ENCODE data around the gene XIST.
"Not testable (repeated sequence)": the region's sequence is repeated elsewhere in the genome, so short reads cannot be mapped to it uniquely, and the experiment has no call there.

XIST gene

GRCh38 chrX:73821921-73822559, 30.5 kb downstream of the XIST start:
- no peak for DNase-seq (ENCODE audit: low spot score)

GRCh38 chrX:73819864-73820558, 32.5 kb downstream of the XIST start:
- not testable (repeated sequence) for H3K27ac ChIP-seq; DNase-seq (ENCODE audit: low spot score)

More at GRCh38 chrX:73821921-73822559, 30.5 kb downstream of the XIST start:
- Histone ChIP-seq H3K4me3 (no peak overlapping the region), H3K27ac (no peak overlapping the region)
- TF ChIP-seq CTCF (IDR thresholded peaks at IDR 0.05) = no peak

GRCh38 chrX:73818200-73819116, 34.1 kb downstream of the XIST start:
- no peak for TF ChIP-seq CTCF (IDR thresholded peaks at IDR 0.05)
- Histone ChIP-seq H3K27ac (no peak overlapping the region), H3K4me3 (no peak overlapping the region)
- DNase-seq (ENCODE audit: low spot score) = no peak

More at GRCh38 chrX:73819864-73820558, 32.5 kb downstream of the XIST start:
- H3K4me3 ChIP-seq = not testable (repeated sequence)

- Histone ChIP-seq H3K27ac (no peak overlapping the region), H3K4me3 (no peak overlapping the region)
- no peak for DNase-seq (ENCODE audit: low spot score)
- no peak for TF ChIP-seq CTCF (IDR thresholded peaks at IDR 0.05)
Measured at GRCh38 chrX:73817393-73818199, 34.9 kb downstream of the XIST start.

- H3K27ac ChIP-seq = no peak overlapping the region
- H3K4me3 ChIP-seq = no peak overlapping the region
- DNase-seq (ENCODE audit: low spot score) = no peak
- no peak for TF ChIP-seq CTCF (IDR thresholded peaks at IDR 0.05)
Measured at GRCh38 chrX:73812256-73812655, 40.3 kb downstream of the XIST start.

GRCh38 chrX:73804109-73804508, 48.4 kb downstream of the XIST start:
- H3K4me3 ChIP-seq; DNase-seq (ENCODE audit: low spot score); H3K27ac ChIP-seq: not testable (repeated sequence)

- Histone ChIP-seq H3K27ac (no peak overlapping the region), H3K4me3 (no peak overlapping the region)
- no peak for TF ChIP-seq CTCF (IDR thresholded peaks at IDR 0.05)
- no peak for DNase-seq (ENCODE audit: low spot score)
Measured at GRCh38 chrX:73799888-73800287, 52.6 kb downstream of the XIST start.

- not testable (repeated sequence) for H3K27ac ChIP-seq; DNase-seq (ENCODE audit: low spot score); H3K4me3 ChIP-seq
Measured at GRCh38 chrX:73792511-73792910, 60.0 kb downstream of the XIST start.
